ENCODE results near the gene PDE11A. TPM values are rescaled to one million over a fixed set of nuclear protein-coding genes. Genes with fewer than 3 reads are reported as not detected.

The PDE11A gene
- total RNA-seq, 2 donors from 2014 or later, result 2.6 to 3.2 TPM

DNA sequence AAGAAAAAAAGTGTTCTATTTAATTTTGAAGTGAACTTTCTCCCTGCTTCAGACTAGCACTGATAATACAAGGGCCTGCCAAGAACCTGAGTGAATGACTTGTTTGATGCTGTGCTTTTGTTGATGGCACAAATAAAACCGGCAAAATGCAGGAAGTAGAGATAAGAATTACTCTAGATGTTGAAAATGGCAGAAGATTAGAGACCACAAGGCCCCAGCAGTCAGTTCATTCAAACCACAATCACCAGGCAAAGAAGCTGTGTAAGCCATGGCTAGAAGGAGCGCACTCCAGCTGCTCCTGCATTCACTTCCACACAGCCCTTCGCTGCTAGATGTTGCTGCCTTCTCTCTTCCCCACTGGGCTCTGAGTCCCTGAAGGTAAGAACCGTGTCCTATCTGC is 383.0 kb downstream of the PDE11A start:
- Histone ChIP-seq H3K27me3 (no peaks in the 10 kb centered on the region), H3K9ac (ENCODE audit: low read depth in 2 of 2, low read length in 2 of 2) (peak overlapping the region in 1 of 2 donors; percentile 2), H3K36me3 (no peaks in the 10 kb centered on the region), H3K4me3 (no peak overlapping the region), H3K9me3 (no peaks in the 10 kb centered on the region), H3K27ac (no peak overlapping the region), H3K4me1 (peaks cover 3% of the 10 kb centered on the region)
- TF ChIP-seq CTCF (IDR thresholded peaks at IDR 0.05), result no peak
- intact Hi-C loops (cut with DNase I), result no loop called here
- DNase-seq, result no peak

DNA sequence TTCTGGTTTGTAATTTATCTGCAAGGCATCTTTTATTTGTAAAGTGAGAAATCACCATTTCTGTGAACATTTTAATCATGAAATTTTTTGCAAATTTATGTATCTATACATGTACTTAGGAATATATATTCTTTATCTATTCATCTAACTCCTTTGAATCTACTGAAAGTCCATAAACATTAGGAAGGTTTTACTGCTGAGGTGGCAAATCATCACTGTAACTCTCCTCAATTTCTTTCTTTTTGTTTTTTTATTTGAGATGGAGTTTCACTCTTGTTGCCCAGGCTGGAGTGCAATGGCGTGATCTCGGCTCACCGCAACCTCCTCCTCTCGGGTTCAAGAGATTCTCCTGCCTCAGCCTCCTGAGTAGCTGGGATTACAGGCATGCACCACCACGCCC is 383.7 kb downstream of the PDE11A start:
- DNase-seq, result no peak
- no peak for TF ChIP-seq CTCF (IDR thresholded peaks at IDR 0.05)
- intact Hi-C loops (cut with DNase I), result no loop called here
- Histone ChIP-seq H3K27me3 (no peaks in the 10 kb centered on the region), H3K27ac (no peak overlapping the region), H3K4me1 (peaks cover 3% of the 10 kb centered on the region), H3K36me3 (no peaks in the 10 kb centered on the region), H3K9ac (ENCODE audit: low read depth in 2 of 2, low read length in 2 of 2) (no peak overlapping the region), H3K4me3 (no peak overlapping the region), H3K9me3 (no peaks in the 10 kb centered on the region)

- TF ChIP-seq CTCF (IDR thresholded peaks at IDR 0.05), result no peak
- Histone ChIP-seq H3K4me1 (no peaks in the 10 kb centered on the region), H3K4me3 (no peak overlapping the region), H3K27ac (no peak overlapping the region), H3K9me3 (no peaks in the 10 kb centered on the region), H3K9ac (ENCODE audit: low read depth in 2 of 2, low read length in 2 of 2) (no peak overlapping the region), H3K27me3 (no peaks in the 10 kb centered on the region), H3K36me3 (no peaks in the 10 kb centered on the region)
- no peak for DNase-seq
- intact Hi-C loops (cut with DNase I), result no loop called here
These were observed 388.9 kb downstream of the PDE11A start for GRCh38 chr2:177683661-177684069.

DNA sequence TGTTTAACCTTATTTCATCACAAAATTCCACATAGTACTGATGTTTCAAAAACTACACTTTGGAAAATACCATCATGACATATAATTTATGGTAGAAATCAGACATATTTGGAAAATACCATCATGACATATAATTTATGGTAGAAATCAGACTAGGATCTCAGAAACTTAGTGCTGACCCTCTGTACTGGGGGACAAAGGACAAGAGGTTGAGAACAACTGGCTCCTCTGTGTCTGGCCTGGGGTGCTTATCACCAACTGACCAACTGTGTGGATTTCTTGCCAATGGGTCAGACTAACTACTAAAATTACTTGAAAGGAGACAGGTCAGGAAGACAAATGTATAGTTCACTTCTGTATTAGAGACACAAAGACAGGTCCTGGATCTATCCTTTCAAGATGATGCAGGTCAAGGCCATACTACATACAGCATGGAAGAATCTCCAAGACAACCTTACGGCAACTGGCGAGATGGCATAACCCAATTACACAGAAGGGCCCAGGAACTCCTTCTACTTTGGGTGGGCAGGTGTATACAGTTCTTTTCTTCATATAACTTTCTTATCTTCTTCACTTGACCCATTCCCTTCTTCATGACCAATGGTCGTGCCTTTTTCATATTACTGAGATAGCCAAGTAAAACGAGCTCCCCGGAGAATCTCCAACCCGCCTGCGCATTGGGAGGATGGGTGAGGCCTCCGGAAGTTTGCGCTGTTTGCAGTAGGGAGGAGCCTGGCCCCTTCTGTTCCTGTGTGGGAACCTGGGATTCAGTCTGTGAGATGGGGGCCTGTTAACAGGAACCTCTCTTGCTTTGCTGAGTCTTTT is 389.5 kb downstream of the PDE11A start:
- no peak overlapping the region for H3K4me3 ChIP-seq
- no peak for TF ChIP-seq CTCF (IDR thresholded peaks at IDR 0.05)
- no peaks in the 10 kb centered on the region for H3K4me1 ChIP-seq
- no peaks in the 10 kb centered on the region for H3K9me3 ChIP-seq
- DNase-seq, result no peak
- H3K27me3 ChIP-seq, result no peaks in the 10 kb centered on the region
- H3K9ac ChIP-seq (ENCODE audit: low read depth in 2 of 2, low read length in 2 of 2), result no peak overlapping the region
- intact Hi-C loops (cut with DNase I), result no loop called here
- no peak overlapping the region for H3K27ac ChIP-seq
- H3K36me3 ChIP-seq, result no peaks in the 10 kb centered on the region

- Histone ChIP-seq H3K4me1 (no peaks in the 10 kb centered on the region), H3K36me3 (no peaks in the 10 kb centered on the region), H3K9me3 (no peaks in the 10 kb centered on the region), H3K9ac (ENCODE audit: low read depth in 2 of 2, low read length in 2 of 2) (no peak overlapping the region), H3K27ac (no peak overlapping the region), H3K4me3 (no peak overlapping the region), H3K27me3 (no peaks in the 10 kb centered on the region)
- no peak for TF ChIP-seq CTCF (IDR thresholded peaks at IDR 0.05)
- no peak for DNase-seq
- intact Hi-C loops (cut with DNase I), result no loop called here
These were observed 390.6 kb downstream of the PDE11A start for GRCh38 chr2:177682006-177682405.
